ENCODE data around the gene ATF6B.

DNA sequence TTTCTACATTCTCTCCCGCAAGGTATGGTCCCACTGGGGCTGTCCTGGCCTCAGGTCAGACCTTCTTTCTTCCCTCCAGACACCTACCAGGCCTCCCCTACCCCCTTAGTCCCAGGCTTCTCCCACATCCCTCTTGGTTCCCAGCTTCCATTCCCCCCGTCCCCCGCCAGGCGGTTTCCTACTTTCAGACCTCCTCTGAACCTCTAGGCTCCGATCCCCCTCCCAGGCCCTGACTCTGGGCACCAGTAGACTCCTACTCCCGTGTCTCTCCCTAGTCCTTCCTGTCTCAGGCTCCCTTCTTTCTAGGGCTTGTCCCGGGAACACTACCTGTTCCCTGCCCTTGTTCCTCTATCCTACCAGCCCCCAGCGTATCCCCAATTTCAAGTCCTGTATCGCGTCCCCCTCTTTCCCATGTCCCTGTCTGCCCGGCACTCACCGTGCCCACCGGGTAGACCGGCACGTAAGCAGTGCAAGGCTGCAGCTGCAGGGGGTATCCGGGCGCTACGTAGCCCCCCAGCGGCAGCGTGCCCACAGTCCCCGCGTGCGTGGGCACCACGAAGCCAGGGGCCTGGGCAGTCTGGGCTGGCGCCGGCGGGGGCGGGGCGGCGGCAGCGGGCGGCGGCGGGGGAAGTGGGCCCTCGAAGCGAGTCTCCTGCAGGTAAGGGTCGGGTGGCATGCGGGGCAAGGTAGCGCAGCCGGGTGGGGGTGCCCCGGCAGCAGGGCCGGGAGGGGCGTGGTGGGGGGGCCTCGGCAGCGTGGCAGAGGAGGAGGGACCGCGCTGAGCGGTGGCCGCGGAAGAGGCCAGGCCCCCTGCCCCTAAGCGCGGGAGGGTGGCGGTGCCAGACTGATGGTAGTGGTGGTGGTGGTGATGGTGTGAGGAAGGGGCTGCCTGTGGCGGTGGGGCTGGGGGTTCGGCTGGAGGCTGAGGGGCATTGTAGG, 22.2 kb upstream of the ATF6B start:
- TF ChIP-seq POLR2A (IDR thresholded peaks at IDR 0.05; ENCODE audit: control extremely low read depth in 1 of 2, low read depth in 2 of 2, low read length in 2 of 2) (no peak), BACH1 (IDR thresholded peaks at IDR 0.05; ENCODE audit: low read length) (no peak), SP1 (IDR thresholded peaks at IDR 0.05; ENCODE audit: low read depth, low read length) (no peak), JUN (IDR thresholded peaks at IDR 0.05; ENCODE audit: low read depth, low read length) (no peak), CEBPB (IDR thresholded peaks at IDR 0.05; ENCODE audit: low read depth, low read length) (no peak)
- TF ChIP-seq, protein P1, sequence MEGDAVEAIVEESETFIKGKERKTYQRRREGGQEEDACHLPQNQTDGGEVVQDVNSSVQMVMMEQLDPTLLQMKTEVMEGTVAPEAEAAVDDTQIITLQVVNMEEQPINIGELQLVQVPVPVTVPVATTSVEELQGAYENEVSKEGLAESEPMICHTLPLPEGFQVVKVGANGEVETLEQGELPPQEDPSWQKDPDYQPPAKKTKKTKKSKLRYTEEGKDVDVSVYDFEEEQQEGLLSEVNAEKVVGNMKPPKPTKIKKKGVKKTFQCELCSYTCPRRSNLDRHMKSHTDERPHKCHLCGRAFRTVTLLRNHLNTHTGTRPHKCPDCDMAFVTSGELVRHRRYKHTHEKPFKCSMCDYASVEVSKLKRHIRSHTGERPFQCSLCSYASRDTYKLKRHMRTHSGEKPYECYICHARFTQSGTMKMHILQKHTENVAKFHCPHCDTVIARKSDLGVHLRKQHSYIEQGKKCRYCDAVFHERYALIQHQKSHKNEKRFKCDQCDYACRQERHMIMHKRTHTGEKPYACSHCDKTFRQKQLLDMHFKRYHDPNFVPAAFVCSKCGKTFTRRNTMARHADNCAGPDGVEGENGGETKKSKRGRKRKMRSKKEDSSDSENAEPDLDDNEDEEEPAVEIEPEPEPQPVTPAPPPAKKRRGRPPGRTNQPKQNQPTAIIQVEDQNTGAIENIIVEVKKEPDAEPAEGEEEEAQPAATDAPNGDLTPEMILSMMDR (IDR thresholded peaks at IDR 0.05; ENCODE audit: control extremely low read depth in 1 of 3, insufficient read depth in 1 of 3, low read depth in 1 of 3, low read length in 3 of 3): peak in 1 of 3 experiments; percentile 25; a peak in 1 of 4 replicates
- TF ChIP-seq, protein P2, sequence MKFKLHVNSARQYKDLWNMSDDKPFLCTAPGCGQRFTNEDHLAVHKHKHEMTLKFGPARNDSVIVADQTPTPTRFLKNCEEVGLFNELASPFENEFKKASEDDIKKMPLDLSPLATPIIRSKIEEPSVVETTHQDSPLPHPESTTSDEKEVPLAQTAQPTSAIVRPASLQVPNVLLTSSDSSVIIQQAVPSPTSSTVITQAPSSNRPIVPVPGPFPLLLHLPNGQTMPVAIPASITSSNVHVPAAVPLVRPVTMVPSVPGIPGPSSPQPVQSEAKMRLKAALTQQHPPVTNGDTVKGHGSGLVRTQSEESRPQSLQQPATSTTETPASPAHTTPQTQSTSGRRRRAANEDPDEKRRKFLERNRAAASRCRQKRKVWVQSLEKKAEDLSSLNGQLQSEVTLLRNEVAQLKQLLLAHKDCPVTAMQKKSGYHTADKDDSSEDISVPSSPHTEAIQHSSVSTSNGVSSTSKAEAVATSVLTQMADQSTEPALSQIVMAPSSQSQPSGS (IDR thresholded peaks at IDR 0.05; ENCODE audit: low read length): no peak

Measured in H1 (cell line).